GM10266 (cell line): ENCODE results near the gene SERPINE3.

ENCODE experiments used
- DNase-seq: peaks from one replicate; pipeline ENCODE4 v3.0.0; 2012; ENCODE audit errors: extremely low spot score
- TF ChIP-seq, protein P1 (sequence below): IDR thresholded peaks from 2 replicates; pipeline ENCODE4 v1.5.1; 2012; ENCODE audit warnings: mild to moderate bottlenecking, low read depth; ENCODE audit not compliant: control insufficient read depth, insufficient read depth; ENCODE audit errors: missing control alignments

SERPINE3 gene

GRCh38 chr13:51305271-51305967, 34.1 kb upstream of the SERPINE3 start:
- no peak for DNase-seq

DNA sequence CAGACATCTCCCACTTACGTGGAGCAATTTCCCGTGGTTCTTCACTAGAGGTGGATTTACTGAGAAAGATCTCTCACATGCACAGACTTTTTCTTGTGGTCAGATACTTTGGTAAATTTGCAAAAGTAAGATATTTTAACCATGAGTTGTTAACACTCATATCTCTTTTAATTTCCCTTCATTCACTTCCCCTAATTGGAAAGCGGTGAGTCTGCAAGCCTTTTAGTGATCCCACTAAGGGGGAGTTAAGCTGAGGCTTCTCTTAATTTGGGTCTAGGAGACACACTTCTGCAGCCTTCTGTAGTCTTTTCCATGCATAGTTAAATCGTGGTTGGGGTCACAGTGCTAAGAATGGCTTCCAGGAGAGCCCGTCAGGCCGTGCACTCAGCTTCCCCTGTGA, 30.7 kb upstream of the SERPINE3 start:
- TF ChIP-seq, protein P1, sequence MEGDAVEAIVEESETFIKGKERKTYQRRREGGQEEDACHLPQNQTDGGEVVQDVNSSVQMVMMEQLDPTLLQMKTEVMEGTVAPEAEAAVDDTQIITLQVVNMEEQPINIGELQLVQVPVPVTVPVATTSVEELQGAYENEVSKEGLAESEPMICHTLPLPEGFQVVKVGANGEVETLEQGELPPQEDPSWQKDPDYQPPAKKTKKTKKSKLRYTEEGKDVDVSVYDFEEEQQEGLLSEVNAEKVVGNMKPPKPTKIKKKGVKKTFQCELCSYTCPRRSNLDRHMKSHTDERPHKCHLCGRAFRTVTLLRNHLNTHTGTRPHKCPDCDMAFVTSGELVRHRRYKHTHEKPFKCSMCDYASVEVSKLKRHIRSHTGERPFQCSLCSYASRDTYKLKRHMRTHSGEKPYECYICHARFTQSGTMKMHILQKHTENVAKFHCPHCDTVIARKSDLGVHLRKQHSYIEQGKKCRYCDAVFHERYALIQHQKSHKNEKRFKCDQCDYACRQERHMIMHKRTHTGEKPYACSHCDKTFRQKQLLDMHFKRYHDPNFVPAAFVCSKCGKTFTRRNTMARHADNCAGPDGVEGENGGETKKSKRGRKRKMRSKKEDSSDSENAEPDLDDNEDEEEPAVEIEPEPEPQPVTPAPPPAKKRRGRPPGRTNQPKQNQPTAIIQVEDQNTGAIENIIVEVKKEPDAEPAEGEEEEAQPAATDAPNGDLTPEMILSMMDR = no peak
- no peak for DNase-seq

More at GRCh38 chr13:51305271-51305967, 34.1 kb upstream of the SERPINE3 start:
- TF ChIP-seq, protein P1 = no peak

GRCh38 chr13:51311231-51311630, 28.3 kb upstream of the SERPINE3 start:
- TF ChIP-seq, protein P1 = no peak
- no peak for DNase-seq

DNA sequence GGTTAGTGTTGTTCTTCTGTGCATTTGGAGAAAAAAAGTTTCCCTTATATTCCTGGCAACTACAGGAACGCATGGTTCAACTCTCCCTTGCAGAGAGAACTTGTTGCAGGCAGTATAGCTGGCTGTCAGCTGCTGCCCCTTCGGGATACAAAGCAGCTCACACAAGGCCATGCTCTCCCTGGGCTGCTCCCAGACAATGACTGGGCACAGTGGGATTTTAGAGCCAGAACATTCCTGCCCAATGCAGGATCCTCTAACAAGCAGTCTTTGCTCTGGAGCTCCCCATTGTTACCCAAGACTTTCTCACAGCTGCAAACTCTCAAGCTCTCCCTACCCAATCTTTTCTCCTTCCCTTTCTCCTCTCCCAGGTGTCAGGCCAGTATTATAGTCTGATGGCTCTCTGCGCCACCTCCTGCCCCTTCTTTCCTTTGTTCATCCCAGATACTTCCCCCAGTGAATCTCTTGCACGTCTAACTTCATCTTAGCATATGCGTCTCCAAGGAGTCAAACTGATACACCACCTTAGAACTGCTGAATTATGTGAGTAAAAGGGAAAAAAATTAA, 27.5 kb upstream of the SERPINE3 start:
- DNase-seq = no peak
- TF ChIP-seq, protein P1 = no peak

DNA sequence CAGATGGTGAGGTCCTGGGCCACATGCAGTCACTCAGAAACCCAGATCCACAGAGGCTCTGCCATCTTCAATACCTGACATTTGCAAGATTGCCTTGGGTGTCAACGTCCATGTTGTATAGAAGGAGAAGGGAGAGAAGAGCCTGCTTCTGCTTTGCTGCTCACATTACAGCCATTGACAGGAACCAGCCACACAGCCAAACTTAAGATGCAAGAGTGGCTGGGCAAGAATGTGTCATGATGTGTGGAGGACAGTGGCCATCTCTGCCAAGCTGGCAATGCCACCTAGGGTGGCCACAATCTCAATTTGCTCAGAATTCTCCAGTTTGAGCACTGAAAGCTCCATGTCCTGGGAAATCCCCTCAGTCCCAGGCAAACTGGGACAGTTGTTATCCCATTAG, 25.9 kb upstream of the SERPINE3 start:
- no peak for DNase-seq
- TF ChIP-seq, protein P1 = no peak

GRCh38 chr13:51317262-51317661, 22.2 kb upstream of the SERPINE3 start:
- TF ChIP-seq, protein P1 = no peak
- no peak for DNase-seq

DNA sequence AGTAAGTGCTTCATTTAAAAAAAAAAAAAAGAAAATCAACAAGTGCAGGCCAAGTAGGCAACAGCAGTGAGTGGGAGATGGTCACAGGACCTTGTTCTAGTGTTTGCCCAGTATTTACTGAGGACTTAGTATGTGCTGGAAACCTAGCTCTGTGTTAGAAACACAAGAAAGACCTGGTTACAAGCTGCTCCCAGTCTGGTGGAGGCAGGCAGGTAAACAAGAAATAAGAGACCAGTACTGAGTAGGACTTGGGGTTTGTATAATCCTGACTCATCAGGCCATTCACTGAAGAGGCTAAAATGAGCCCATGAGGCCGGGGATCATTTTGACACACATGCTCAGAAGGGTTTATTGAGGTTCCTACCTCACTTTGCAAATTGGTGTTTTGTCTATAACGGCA, 21.5 kb upstream of the SERPINE3 start:
- TF ChIP-seq, protein P1 = no peak
- DNase-seq = no peak
